PC-3 (cell line): Measurements from ENCODE around the gene BRCC3. TPM values are rescaled to one million over a fixed set of nuclear protein-coding genes. Genes with fewer than 3 reads are reported as not detected.

Experiments
- ATAC-seq: fragments of 200-7000 bp; cut with Tn5 transposase; 2 replicates; pipeline ENCODE4 v1.9.1; 2020; ENCODE audit warnings: mild to moderate bottlenecking, moderate library complexity
- BruUV-seq: library from RNA; stranded (reverse); fragments of 400-500 nt; replicated peaks from 2 replicates; lab custom pipeline; 2021; lab: Mats Ljungman, UMichigan
- CTCF ChIA-PET: fragments of 300-600 bp; sonication (Branson Sonifier 250); formaldehyde crosslinking; loops from one replicate; lab custom pipeline; 2022; ENCODE audit warnings: antibody characterized with exemption; lab: Charles Lee
- POLR2A ChIA-PET: fragments of 300-600 bp; sonication (Branson Sonifier 250); formaldehyde crosslinking; loops from one replicate; lab custom pipeline; 2022; ENCODE audit warnings: antibody characterized with exemption; ENCODE audit not compliant: unreplicated experiment; lab: Charles Lee
- DNase-seq: peaks from one replicate; pipeline ENCODE4 v3.0.0-alpha.2; 2015
- H2AFZ ChIP-seq: fragments of 300-600 bp; sonication (generic); 2 replicates; pipeline ENCODE4 v1.6.0; 2016; ENCODE audit warnings: antibody characterized with exemption, low read length
- H3F3A ChIP-seq: fragments of 300-600 bp; sonication (generic); one replicate; pipeline ENCODE4 v1.6.0; 2017; ENCODE audit warnings: antibody characterized with exemption, low read length, control low read depth, mild to moderate bottlenecking; ENCODE audit not compliant: unreplicated experiment
- H3K27ac ChIP-seq: fragments of 300-600 bp; sonication (generic); 2 replicates; pipeline ENCODE4 v1.5.1; 2016; ENCODE audit warnings: mild to moderate bottlenecking, low read length
- H3K27me3 ChIP-seq: fragments of 300-600 bp; sonication (generic); 2 replicates; pipeline ENCODE4 v1.6.1; 2016; ENCODE audit warnings: low read length, mixed read lengths
- H3K36me3 ChIP-seq: fragments of 300-600 bp; sonication (generic); 2 replicates; pipeline ENCODE4 v1.6.1; 2016; ENCODE audit warnings: low read depth, mixed run types, low read length, mixed read lengths
- H3K4me1 ChIP-seq: fragments of 300-600 bp; sonication (generic); 2 replicates; pipeline ENCODE4 v1.5.1; 2016; ENCODE audit warnings: low read length; ENCODE audit not compliant: insufficient read depth
- H3K4me2 ChIP-seq: fragments of 300-600 bp; sonication (generic); 2 replicates; pipeline ENCODE4 v1.6.0; 2016; ENCODE audit warnings: low read length
- H3K4me3 ChIP-seq: fragments of 300-600 bp; sonication (generic); 2 replicates; pipeline ENCODE4 v1.5.1; 2016; ENCODE audit warnings: mild to moderate bottlenecking, low read length, mixed read lengths
- H3K79me2 ChIP-seq: fragments of 300-600 bp; sonication (generic); 2 replicates; pipeline ENCODE4 v1.6.1; 2017; ENCODE audit warnings: low read length, mixed read lengths
- H3K9ac ChIP-seq: fragments of 300-600 bp; sonication (generic); 2 replicates; pipeline ENCODE4 v1.6.0; 2016; ENCODE audit warnings: mild to moderate bottlenecking, low read length
- H3K9me2 ChIP-seq: fragments of 300-600 bp; sonication (generic); replicated peaks from 2 replicates; pipeline ENCODE4 v1.6.1; 2016; ENCODE audit warnings: mixed run types, low read length, mixed read lengths
- H3K9me3 ChIP-seq: fragments of 300-600 bp; sonication (generic); 2 replicates; pipeline ENCODE4 v1.6.1; 2016; ENCODE audit warnings: low read length, mixed read lengths
- H4K20me1 ChIP-seq: fragments of 300-600 bp; sonication (generic); 2 replicates; pipeline ENCODE4 v1.6.1; 2016; ENCODE audit warnings: low read length, mixed read lengths
- EZH2 ChIP-seq: fragments of 300-600 bp; sonication (generic); IDR thresholded peaks from one replicate; pipeline ENCODE4 v1.6.1; 2017; ENCODE audit warnings: antibody characterized with exemption, mild to moderate bottlenecking, low read length; ENCODE audit not compliant: unreplicated experiment
- EZH2phosphoT487 ChIP-seq: fragments of 300-600 bp; sonication (generic); IDR thresholded peaks from 2 replicates; pipeline ENCODE4 v1.6.1; 2018; ENCODE audit warnings: mild to moderate bottlenecking, antibody characterized with exemption, low read length, borderline replicate concordance
- intact Hi-C: fragments of 100-400 bp; cut with micrococcal nuclease; formaldehyde crosslinking; loops from 2 replicates; pipeline ENCODE4 v1.9.0; 2023
- total RNA-seq: library from RNA; depleted of rRNA; stranded (reverse); fragments of >200 nt; gene quantifications from 2 replicates; pipeline ENCODE4 v1.2.3, GENCODE V29; 2014
- TF ChIP-seq, protein P1 (sequence below): fragments of 300-600 bp; sonication (generic); conservative IDR thresholded peaks from 2 replicates; pipeline ENCODE4 v1.5.1; 2017; ENCODE audit warnings: antibody characterized with exemption, low read depth, mild to moderate bottlenecking, low read length

The BRCC3 gene
- total RNA-seq, 1 experiment from 2014 or later: 19.7 TPM

DNA sequence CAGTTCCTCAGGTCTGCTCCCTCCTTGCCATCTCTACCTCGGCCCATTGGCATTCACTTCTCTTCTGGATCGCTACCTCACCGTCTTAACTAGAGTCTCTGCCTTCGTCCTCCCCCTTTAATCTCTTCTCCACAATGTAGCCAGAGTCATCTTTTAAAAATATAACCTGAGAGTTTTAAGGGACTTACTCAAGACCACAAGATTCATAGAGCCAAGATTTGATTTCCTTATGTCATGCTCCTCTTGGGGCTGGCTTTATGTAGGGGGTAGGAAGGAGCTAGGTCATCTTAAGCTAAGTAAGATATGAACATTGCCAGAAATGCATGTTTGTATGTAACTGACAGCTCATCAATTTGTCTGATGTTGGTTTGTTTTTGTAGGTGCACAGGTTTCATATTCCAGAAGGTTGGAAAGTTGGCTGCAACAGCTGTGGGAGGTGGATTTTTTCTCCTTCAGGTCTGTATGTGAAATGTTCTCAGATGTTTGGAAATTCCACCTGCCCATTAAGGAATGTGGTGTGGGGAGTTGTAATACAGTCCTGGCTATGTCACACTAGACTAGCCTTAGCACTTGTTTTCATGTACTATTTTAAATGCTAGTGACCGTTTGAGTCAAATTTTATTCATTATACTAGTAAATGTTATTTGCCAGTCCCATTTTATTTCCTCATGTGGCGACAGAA, 25.0 kb upstream of the BRCC3 start:
- POLR2A ChIA-PET: no interaction called here
- Histone ChIP-seq H3K4me1 (no peaks in the 10 kb centered on the region), H3K4me2 (no peak overlapping the region), H3K79me2 (0 out of 2 replicates have a peak, but pooled peaks cover 3% of the 10 kb centered on the region), H4K20me1 (no peaks in the 10 kb centered on the region), H3K9me2 (no peaks in the 10 kb centered on the region), H3K27me3 (no peaks in the 10 kb centered on the region), H3K4me3 (no peak overlapping the region), H3K27ac (no peak overlapping the region), H3K9ac (no peak overlapping the region), H3K9me3 (no peaks in the 10 kb centered on the region), H3F3A (no peaks in the 10 kb centered on the region), H3K36me3 (no peaks in the 10 kb centered on the region), H2AFZ (no peak overlapping the region)
- TF ChIP-seq EZH2 (no peak), EZH2phosphoT487 (no peak)
- TF ChIP-seq, protein P1, sequence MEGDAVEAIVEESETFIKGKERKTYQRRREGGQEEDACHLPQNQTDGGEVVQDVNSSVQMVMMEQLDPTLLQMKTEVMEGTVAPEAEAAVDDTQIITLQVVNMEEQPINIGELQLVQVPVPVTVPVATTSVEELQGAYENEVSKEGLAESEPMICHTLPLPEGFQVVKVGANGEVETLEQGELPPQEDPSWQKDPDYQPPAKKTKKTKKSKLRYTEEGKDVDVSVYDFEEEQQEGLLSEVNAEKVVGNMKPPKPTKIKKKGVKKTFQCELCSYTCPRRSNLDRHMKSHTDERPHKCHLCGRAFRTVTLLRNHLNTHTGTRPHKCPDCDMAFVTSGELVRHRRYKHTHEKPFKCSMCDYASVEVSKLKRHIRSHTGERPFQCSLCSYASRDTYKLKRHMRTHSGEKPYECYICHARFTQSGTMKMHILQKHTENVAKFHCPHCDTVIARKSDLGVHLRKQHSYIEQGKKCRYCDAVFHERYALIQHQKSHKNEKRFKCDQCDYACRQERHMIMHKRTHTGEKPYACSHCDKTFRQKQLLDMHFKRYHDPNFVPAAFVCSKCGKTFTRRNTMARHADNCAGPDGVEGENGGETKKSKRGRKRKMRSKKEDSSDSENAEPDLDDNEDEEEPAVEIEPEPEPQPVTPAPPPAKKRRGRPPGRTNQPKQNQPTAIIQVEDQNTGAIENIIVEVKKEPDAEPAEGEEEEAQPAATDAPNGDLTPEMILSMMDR: no peak
- ATAC-seq: no peak
- intact Hi-C loops: no loop called here
- CTCF ChIA-PET: no interaction called here
- BruUV-seq: no TSS peak
- DNase-seq: no peak

DNA sequence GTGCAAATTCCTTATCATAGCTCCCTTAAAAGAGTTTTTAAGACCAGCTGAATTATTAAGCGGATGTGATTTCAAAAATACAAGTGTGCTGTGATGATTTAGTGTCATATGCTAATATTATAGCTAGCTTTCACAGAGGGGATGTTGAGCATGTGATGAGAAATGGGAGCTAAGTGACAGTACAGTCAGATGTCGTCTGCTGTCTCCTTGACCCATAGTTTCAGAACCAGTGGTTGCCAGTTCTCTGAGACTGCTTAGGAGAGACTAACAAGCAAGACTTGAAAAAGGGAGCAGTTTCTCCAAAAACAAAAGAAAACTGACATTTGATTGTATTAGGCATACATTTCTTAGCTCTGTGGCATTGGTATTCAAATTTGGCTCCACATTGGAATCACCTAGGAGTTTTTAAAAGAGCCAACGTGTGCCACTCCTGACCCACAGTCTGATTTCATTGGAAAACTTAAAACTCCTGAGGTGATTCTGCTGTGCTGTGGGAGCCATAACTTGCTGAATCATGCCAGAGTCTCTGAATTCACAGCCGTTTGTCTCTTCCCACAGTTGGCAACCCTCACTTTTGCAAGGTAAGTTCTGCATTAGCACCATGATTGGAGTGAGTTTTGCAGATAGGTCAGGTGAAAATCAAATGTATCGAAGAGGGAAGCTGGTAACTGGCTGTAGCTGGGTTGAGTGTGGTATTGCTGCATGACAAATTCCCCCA, 24.3 kb upstream of the BRCC3 start:
- BruUV-seq: no TSS peak
- Histone ChIP-seq H3K4me1 (no peaks in the 10 kb centered on the region), H3K9me2 (no peaks in the 10 kb centered on the region), H3K79me2 (0 out of 2 replicates have a peak, but pooled peaks cover 3% of the 10 kb centered on the region), H2AFZ (no peak overlapping the region), H3K36me3 (no peaks in the 10 kb centered on the region), H3F3A (no peaks in the 10 kb centered on the region), H3K9ac (no peak overlapping the region), H3K4me2 (no peak overlapping the region), H3K27ac (no peak overlapping the region), H3K9me3 (no peaks in the 10 kb centered on the region), H3K4me3 (no peak overlapping the region), H4K20me1 (no peaks in the 10 kb centered on the region), H3K27me3 (no peaks in the 10 kb centered on the region)
- TF ChIP-seq EZH2phosphoT487 (no peak), EZH2 (no peak)
- TF ChIP-seq, protein P1: no peak
- ATAC-seq: no peak
- no peak for DNase-seq
- CTCF ChIA-PET: no interaction called here
- intact Hi-C loops: no loop called here
- POLR2A ChIA-PET: no interaction called here
